ENCODE data around the gene GALM. TPM values are rescaled to one million over a fixed set of nuclear protein-coding genes. Genes with fewer than 3 reads are reported as not detected.

The GALM gene
- total and polyA plus RNA-seq, 2 of the 13 experiments (the other 11 are each of a cell fraction or from before 2014, with no cell fraction given), result 65.5 to 90.0 TPM

DNA sequence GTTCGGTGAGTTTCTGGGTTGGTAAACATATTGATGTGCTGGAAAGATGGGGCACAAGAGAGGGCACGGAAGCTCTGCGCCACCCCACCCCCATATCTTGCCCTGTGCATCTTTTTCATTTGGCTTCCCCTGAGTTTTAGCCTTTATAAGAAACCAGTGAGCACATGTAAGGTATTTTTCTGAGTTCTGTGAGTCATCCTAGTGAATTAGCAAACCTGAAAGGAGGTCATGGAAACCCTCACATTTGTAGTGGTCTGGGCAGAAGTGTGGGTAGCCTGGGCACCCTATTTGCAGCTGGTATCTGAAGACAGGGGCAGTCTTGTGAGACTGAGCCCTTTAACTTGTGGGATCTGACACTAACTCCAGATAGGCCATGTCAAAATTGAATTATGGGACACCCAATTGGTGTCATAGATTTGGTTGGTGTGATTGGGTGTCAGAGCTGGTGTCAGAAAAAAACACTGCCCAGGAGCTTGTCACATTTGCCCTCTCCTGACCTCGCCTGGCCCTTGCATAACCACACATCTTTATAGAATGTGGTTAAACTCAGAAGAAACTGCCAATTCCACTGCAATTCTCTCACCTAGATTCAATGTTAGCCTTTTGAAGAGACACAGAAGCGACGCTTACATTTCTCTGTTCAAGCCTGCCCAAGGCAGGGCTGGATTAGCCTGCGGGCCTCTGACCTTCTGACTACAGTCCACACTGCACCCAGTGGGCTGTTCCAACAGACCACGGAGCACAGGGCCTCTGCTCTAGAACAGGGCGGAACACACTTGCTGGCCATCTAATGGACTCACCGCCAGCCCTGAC, 12.0 kb upstream of the GALM start (continued):
- TF ChIP-seq ZNF317 (CRISPR knock-in tag; IDR thresholded peaks at IDR 0.05), result 0 out of 2 replicates have a peak, but pooled peaks have one; percentile 17
- no peak for TF ChIP-seq ATAD3A (CRISPR knock-in tag; IDR thresholded peaks at IDR 0.05)
- TF ChIP-seq PHF20 (CRISPR knock-in tag; IDR thresholded peaks at IDR 0.05), result peak; percentile 49; the same call in 1 of the 2 replicates
- 0 out of 2 replicates have a peak, but pooled peaks have one; percentile 26 for TF ChIP-seq ZNF446 (CRISPR knock-in tag; IDR thresholded peaks at IDR 0.05)
- peak; percentile 76 for TF ChIP-seq ZFY (CRISPR knock-in tag; IDR thresholded peaks at IDR 0.05)
- no peak for TF ChIP-seq ZNF484 (CRISPR knock-in tag; IDR thresholded peaks at IDR 0.05; ENCODE audit: borderline replicate concordance, low read depth)
- TF ChIP-seq HDAC2 (CRISPR knock-in tag; IDR thresholded peaks at IDR 0.05), result peak; percentile 59
- peak; percentile 81 for TF ChIP-seq ZBTB38 (CRISPR knock-in tag; IDR thresholded peaks at IDR 0.05)
- 0 out of 2 replicates have a peak, but pooled peaks have one; percentile 40 for TF ChIP-seq RCOR2 (CRISPR knock-in tag; IDR thresholded peaks at IDR 0.05)
- 0 out of 2 replicates have a peak, but pooled peaks have one; percentile 62 for TF ChIP-seq SAFB2 (CRISPR knock-in tag; IDR thresholded peaks at IDR 0.05; ENCODE audit: borderline replicate concordance, low read depth)
- peak; percentile 67 to 82; a peak in 3 of 4 replicates for TF ChIP-seq NR2F1 (CRISPR knock-in tag; IDR thresholded peaks at IDR 0.05)
- TF ChIP-seq AKAP8 (CRISPR knock-in tag; IDR thresholded peaks at IDR 0.05), result 0 out of 2 replicates have a peak, but pooled peaks have one; percentile 13
- TF ChIP-seq EHMT2 (IDR thresholded peaks at IDR 0.05; ENCODE audit: borderline replicate concordance, low read depth, low read length), result peak; percentile 32; the same call in 1 of the 2 replicates
- TF ChIP-seq ATRX (CRISPR knock-in tag; IDR thresholded peaks at IDR 0.05; ENCODE audit: borderline replicate concordance), result no peak
- 0 out of 2 replicates have a peak, but pooled peaks have one; percentile 42 for TF ChIP-seq MIER2 (CRISPR knock-in tag; IDR thresholded peaks at IDR 0.05)
- TF ChIP-seq, protein P1, sequence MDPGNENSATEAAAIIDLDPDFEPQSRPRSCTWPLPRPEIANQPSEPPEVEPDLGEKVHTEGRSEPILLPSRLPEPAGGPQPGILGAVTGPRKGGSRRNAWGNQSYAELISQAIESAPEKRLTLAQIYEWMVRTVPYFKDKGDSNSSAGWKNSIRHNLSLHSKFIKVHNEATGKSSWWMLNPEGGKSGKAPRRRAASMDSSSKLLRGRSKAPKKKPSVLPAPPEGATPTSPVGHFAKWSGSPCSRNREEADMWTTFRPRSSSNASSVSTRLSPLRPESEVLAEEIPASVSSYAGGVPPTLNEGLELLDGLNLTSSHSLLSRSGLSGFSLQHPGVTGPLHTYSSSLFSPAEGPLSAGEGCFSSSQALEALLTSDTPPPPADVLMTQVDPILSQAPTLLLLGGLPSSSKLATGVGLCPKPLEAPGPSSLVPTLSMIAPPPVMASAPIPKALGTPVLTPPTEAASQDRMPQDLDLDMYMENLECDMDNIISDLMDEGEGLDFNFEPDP (CRISPR knock-in tag; conservative IDR thresholded peaks at IDR 0.05), result no peak
- TF ChIP-seq, protein P2, sequence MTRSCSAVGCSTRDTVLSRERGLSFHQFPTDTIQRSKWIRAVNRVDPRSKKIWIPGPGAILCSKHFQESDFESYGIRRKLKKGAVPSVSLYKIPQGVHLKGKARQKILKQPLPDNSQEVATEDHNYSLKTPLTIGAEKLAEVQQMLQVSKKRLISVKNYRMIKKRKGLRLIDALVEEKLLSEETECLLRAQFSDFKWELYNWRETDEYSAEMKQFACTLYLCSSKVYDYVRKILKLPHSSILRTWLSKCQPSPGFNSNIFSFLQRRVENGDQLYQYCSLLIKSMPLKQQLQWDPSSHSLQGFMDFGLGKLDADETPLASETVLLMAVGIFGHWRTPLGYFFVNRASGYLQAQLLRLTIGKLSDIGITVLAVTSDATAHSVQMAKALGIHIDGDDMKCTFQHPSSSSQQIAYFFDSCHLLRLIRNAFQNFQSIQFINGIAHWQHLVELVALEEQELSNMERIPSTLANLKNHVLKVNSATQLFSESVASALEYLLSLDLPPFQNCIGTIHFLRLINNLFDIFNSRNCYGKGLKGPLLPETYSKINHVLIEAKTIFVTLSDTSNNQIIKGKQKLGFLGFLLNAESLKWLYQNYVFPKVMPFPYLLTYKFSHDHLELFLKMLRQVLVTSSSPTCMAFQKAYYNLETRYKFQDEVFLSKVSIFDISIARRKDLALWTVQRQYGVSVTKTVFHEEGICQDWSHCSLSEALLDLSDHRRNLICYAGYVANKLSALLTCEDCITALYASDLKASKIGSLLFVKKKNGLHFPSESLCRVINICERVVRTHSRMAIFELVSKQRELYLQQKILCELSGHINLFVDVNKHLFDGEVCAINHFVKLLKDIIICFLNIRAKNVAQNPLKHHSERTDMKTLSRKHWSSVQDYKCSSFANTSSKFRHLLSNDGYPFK (CRISPR knock-in tag; IDR thresholded peaks at IDR 0.05; ENCODE audit: borderline replicate concordance), result peak; percentile 45; the same call in 1 of the 2 replicates
- peak; percentile 53 for TF ChIP-seq RXRB (CRISPR knock-in tag; IDR thresholded peaks at IDR 0.05; ENCODE audit: borderline replicate concordance)
- TF ChIP-seq ZNF33B (CRISPR knock-in tag; IDR thresholded peaks at IDR 0.05), result 0 out of 2 replicates have a peak, but pooled peaks have one; percentile 55
- TF ChIP-seq KDM5A (IDR thresholded peaks at IDR 0.05; ENCODE audit: borderline replicate concordance, low read length), result no peak

All from HepG2 (cell line).